ENCODE results near the gene SEZ6L. TPM values are rescaled to one million over a fixed set of nuclear protein-coding genes. Genes with fewer than 3 reads are reported as not detected.

Gene SEZ6L
- polyA plus RNA-seq, 1 donor: 0.10 TPM

DNA sequence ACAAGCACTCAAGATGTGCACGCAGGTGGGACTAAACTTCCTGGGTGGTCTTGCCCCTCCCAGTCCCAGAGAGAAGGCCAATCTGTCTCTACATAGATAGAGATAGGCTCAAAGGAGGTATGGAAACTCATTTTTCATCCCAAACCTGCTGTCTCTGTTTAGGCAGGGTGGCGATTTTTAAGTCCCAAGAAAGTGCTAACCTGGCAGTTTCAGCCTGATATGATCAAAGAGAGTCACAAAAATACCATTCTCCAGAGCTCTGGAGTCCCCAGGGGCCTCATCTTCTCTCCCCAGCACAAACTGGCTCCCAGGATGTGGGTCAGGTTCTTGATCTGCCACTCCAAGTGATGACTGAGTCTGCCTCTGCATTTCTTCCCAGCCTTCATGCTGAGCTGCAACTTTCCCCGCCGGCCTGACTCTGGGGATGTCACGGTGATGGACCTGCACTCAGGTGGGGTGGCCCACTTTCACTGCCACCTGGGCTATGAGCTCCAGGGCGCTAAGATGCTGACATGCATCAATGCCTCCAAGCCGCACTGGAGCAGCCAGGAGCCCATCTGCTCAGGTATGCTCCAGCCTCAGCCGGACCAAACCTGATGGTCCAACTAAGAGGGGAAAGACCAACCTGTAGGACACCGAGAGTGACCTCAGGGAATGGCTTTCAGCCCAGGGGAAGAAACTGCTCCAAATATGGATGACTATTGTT is 129.5 kb downstream of the SEZ6L start:
- no peak for DNase-seq

- no peak for DNase-seq
Observed at GRCh38 chr22:26302726-26303125, 133.5 kb downstream of the SEZ6L start.

DNA sequence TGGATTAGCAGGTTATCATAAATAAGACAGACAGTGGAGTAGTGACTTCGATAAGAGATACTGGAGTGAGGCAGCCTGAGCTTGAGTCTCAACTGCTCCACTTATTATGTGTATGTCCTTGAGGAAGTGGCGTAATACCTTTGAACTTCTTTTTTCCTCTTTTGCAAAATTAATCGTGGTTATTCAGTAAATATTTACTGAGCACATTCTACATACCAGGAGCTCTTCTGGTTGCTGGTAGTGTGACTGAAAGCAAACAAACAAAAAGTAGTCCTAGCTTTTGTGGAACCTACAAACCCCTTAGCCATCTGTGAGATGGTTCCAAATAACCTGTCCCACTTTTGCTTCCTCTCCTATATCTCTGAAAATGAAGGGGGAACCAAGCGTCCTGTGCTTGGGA is 134.2 kb downstream of the SEZ6L start:
- DNase-seq: no peak

DNA sequence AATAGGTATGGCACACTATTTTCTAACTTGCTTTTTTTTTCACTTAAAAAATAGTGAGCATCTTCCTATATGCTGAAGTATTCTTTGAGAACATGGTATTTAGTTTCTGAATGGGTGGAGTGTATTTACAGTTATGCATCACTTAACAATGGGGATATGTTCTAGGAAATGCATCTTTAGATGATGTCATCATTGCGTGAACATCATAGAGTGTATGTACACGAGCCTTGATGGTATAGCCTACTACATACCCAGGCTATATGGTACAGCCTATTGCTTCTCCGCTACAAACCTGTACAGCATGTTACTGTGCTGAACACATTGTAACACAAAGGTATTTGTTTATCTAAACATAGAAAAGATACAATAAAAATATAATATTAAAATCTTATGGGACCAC is 135.5 kb downstream of the SEZ6L start:
- no peak for DNase-seq

- no peak for DNase-seq
Observed at GRCh38 chr22:26308467-26308866, 139.2 kb downstream of the SEZ6L start.

DNA sequence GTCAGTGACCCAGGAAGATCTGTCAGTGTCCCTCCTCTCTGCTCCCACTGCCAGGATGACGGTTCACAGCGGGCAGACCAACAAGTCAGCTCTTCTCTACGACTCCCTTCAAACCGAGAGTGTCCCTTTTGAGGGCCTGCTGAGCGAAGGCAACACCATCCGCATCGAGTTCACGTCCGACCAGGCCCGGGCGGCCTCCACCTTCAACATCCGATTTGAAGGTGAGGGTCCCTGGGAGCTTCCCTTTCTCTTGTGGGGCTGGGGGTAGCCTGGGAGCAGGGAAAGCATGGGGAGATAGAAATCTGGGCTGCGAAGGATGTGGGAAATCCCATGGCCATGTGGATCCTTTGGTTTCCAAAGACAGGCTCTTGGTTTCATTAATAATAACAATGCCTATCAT is 141.4 kb downstream of the SEZ6L start:
- DNase-seq: no peak

- no peak for DNase-seq
Observed at GRCh38 chr22:26313291-26313690, 144.0 kb downstream of the SEZ6L start.

DNA sequence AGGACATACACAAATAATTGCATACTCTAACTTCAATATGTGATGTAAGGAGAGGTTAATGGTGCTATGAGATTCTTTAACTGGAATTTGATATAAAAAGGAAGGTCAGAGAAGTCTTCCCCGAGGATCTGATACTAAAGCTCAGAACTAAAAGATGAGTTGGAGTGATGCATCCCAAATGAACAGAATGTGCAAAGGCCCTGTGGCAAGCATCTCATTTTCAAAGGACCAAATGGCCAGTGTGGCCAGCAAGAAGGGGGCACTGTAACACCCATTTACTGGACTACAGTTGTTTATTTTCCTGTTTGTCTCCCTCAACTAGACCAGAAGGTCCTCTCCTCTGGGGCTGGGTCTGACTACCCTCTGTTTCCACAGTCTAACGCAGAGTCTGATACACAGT is 144.9 kb downstream of the SEZ6L start:
- no peak for DNase-seq

GRCh38 chr22:26314656-26315055 is 145.4 kb downstream of the SEZ6L start:
- no peak for DNase-seq

- DNase-seq: no peak
Observed at GRCh38 chr22:26316732-26317285, 147.5 kb downstream of the SEZ6L start.

GRCh38 chr22:26318975-26319374 is 149.7 kb downstream of the SEZ6L start:
- DNase-seq: no peak

DNA sequence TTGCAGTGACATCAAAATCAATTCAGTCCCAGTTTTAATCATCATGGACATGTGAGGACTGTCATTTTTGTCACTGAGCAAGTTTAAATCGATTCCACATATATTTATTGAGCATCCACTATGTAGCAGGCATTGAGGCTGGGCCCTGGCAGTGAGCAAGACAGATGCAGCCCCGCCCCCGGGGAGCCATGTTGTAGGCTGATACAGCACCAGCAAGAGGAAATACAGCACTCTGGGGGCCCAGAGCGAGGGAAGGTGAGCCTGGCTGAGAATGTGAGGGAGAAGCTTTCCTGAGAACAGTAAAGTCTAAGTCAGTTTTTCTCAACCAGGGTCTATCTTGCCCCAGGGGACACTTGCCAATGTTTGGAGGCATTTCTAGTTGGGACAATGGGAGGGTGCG is 151.2 kb downstream of the SEZ6L start:
- no peak for DNase-seq

DNA sequence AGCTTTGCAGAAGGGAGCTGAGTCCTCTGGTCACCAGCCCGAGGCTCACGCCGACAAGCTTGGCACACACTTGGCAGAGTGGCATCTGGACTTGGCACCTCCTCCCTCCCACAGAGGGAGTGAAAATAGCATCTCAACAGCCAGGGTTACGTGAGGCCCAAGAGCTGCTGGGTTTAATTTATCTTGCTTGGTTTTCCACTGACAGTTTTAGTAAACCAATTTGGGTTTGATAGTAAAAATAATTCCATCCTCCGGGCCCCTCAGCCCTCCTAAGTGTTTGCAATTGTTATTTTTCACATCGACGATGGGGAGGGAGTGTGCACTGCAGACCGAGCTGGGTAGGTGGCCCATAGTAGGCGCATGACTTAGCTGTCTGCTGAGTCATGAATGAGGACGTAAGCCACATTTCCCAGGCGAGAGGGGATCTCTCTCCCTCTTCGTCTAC is 152.2 kb downstream of the SEZ6L start:
- DNase-seq: no peak

DNA sequence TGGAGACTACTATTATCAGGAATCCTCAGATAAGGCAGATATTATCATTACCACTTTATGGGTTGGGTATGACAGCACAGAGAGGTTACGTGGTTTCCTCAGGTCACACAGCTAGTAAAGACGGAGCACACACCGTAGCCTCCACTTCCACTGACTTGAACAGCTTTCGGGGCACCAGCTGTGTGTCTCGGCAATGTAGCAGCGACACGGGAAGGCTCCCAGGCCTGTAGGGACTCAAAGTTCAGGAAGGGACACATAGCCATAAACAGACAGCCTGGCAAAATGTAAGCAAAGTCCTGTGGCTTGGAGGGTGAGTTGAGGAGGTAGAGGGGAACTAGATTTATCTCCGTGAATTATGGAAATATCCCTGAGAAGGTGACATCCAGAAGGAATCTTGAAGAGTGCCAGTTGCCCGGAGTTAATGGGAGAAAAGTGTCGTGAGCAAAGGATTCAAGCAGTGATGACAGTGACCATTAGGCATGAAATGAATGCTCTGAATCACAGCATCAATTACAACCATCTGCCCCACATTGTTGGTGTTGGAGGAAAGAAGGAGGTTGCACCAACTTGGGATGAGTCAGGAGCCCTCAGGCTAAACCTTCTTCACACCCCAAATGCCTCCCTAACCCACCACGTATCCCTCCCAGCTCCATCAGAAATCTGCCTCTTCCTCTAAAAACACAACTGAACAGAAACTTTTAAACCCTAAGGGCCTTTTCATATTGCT is 153.1 kb downstream of the SEZ6L start:
- no peak for DNase-seq

DNA sequence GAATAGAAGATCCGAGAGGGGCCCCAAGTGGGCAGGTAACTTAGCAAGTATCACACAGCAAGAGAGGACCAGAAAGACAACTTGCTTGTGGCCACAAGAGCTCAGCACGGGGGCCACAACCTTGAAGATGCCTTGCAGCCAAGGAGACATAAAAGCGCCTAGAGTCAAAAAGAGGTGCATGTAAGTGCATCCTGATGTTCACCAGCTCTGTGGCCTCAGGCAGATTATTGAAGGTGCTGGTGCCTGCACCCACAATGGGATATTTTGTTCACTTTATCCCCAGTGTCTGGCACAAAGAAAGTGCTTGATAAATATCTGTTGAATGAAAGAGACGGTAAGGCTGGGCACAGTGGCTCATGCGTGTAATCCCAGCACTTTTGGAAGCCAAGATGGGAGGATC is 153.8 kb downstream of the SEZ6L start:
- no peak for DNase-seq

DNA sequence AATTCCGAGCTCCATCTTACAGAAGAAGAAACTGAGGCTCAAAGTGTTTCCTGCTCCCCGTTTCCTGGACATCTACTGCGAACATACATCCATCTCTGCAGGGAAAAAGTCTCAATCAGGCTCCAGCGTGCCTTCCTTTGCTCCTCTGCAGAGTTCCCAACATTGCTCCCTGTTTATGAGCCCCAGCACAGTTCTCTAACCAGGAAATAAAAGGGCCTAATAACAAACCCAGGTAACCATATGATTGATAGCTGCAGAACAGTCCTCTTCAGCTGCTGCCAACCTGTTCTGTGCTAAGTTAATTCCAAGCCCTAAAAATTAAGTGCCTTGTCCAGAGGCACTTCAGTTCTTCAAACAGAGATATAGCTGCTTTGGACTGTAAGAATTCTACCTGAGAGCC is 154.9 kb downstream of the SEZ6L start:
- no peak for DNase-seq

GRCh38 chr22:26325641-26326040 is 156.4 kb downstream of the SEZ6L start:
- no peak for DNase-seq

DNA sequence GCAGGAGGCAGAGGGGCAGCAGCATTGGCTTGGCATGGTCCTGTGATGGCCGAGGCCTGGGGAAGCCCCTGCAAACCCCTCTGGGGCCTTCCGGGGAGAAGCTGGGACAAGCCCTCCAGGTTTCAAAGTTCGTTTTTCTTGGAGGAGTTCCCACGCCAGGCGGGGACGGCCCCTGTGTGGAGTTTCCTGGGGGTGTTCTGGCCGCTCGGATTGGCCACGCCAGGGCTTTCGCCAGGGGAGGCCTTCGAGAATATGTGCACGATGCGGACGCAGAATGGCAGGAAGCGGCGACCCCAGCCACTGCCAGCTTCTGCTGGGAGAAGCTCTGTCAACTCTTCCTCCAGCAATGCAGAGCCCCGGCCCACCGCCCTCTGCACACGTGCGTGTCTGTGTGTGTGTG is 157.5 kb downstream of the SEZ6L start:
- no peak for DNase-seq

DNA sequence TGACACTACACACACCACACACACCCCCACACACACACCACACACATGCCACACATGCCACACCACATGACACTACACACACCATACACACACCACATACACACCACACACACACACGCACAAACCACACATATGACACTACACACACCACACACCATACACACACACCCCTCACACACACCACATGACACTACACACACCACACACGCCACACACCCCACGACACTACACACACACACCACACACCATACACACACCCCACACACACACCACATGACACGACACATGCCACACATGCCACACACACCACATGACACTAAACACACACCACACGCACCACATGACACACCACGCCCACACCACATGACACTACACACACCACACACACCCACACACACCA is 158.0 kb downstream of the SEZ6L start:
- DNase-seq: no peak

DNA sequence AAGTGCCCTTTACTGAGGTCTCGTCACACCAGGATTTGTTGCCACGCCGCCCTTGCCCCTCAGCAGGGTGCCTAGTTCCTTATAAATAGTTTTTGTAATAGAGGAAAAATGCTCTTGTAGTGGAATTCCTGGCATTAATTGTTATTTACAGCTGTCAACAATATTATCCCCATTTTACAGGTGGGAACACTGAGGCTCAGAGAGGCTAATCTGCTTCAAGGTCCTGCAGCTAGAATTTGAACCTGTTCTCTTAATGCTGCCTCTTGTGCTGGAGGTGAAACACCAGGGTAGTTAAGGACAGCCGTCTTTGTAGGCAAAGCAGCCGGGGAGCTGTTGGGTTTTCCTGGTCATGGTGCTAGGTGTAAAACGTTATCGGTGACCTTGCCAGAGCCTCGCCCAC is 159.0 kb downstream of the SEZ6L start:
- no peak for DNase-seq

GRCh38 chr22:26330971-26331625 is 161.8 kb downstream of the SEZ6L start:
- peak; percentile 10 for DNase-seq

DNA sequence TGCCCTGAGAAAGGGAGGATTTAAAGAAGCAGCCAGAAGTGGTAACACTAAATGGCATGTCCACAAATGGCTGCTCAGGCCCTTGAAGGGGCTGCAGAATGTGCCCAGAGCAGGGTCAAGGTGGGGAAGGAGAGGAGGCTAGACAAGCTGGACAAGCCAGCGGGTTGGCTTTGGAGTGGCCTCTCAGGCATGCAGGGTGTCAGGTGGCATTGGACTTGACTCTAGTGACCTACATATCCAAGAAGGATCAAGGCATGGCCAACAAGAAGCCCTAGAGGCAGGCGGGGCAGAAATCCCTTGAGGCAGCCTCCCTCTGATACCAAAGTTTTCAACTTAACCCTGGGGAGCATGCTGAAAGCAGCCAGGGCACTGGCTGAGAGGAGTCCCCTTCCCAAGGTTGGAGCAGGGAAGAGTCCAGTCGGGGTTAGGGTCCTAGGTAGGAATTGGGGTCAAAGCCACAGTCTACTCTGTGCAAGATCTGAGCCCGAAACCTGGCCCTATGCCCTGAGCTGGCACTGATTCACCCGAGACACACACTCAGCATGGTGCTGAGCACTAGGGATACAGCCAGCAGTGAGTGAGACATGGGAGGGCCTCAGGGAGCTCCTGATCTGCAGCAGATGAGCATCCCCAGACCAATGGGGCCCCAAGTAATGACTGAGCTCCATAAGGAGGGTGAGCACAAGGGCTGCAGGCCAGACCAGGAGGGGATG is 164.0 kb downstream of the SEZ6L start:
- no peak for DNase-seq
